ENCODE measurements around the gene LRRFIP1.
A peak's percentile ranks its signal among the peaks of the same experiment; 100 is the strongest.
"Not testable (repeated sequence)": the region's sequence is repeated elsewhere in the genome, so short reads cannot be mapped to it uniquely, and the experiment has no call there.

Gene LRRFIP1

DNA sequence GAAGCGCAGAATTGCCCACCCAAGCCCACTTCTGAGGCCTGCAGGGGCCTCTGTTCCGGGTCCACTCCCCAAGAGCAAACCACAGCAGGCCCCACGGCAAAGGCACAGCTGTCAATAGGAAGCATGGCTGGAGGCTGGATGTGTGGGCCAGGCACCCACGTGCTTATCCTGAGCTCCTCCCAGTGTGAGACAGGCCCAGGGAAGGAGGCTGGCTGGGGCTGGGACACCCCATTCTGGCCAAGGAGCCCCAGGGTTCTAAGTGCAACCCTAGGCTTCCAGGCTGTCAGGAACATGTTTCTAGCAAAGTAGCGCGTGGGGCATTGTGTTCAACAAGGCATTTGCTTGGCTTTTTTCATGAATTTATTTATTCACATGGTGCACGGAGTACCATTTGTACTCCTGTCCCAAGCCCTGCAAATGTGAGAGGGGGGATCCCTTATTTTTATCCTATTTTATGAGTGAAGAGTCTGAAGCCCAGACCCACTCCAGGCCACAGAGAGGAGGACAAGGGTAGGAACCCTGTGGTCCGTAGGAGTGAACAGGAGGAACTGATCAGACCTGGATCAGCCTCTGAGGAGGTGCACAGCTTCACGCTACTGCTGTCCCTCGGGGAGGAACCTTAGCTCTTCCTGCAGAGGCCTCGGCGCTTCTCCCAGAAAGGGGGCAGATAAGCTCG lies 30.7 kb upstream of the LRRFIP1 start:
- DNase-seq (ENCODE audit: low read depth in 2 of 2), result no peak

DNA sequence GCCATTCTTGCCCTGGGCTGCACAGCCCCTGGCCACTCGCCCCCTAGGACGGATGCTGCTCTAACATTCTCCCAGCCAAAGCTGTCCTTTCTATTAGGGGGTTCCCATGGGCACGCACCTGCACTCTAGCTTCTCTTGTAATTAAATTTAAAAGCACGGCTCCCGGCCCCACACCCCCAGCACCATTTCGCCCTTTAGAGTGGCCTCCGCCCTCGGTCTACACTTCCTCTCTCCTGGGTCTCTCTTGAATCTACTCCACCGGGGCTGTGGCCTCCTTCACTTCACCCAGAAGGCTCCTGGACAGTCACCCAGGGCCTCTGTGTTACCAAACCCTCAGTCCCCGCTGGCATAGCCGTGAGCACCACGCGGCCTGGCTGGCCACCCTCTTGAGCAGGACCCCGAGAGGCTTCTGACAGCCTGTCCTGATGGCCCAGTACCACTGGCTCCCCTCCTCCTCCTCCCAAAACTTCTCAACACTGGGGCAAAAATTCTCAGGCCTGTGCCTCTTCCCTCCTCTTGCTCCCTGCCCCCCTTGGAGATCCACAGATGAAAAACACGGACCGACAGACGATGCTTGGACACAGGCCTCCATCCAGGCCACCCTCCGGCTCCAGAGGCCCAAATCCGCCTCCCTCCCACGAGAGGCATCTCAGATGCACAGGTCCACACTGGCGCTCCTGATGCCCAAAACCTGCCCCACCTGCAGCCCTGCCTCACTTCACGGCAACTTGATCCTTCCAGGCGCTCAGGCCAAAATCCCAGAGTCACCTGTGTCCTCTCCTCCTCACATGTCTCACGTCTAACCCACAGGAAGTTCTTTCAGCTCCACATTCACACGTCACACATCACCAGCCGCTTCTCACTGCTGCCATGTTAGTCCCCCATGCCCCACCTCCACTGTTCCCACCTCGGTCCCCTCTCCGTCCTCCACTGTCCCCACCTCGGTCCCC lies 29.9 kb upstream of the LRRFIP1 start:
- DNase-seq (ENCODE audit: low read depth in 2 of 2), result no peak

DNA sequence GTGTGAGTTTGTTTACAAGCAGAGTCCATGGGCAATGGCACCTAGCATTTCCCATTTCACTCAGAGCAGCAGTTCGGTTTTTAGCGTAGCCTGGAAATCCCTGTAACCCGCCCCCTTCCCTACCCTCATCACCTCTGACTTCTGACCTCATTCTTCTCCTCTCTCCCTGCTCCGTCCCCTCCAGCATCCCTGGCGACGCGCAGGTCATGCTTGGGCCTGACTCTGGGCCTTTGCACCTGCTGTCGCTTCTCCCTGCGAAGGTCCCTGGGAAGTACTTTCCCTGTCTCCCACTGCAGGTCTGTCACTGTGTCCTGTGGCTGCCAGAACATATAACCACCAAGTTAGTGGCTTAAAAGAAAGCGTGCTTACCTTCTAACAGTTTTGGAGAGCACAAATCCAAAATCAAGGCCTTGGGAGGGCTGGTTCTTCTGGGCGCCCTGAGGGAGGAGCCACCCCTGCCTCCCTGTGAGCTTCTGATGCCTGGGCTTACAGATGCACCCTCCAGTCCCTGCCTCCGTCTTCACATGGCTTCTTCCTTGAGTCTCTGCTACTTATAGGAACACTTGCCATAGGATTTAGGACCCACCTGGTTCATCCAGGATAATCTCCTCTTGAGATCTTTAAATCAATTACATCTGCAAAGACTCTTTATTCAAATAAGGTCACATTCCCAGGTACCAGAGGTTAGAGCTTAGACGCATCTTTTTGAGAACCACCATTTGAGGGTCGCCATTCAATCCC lies 28.7 kb upstream of the LRRFIP1 start:
- no peak for DNase-seq (ENCODE audit: low read depth in 2 of 2)

DNA sequence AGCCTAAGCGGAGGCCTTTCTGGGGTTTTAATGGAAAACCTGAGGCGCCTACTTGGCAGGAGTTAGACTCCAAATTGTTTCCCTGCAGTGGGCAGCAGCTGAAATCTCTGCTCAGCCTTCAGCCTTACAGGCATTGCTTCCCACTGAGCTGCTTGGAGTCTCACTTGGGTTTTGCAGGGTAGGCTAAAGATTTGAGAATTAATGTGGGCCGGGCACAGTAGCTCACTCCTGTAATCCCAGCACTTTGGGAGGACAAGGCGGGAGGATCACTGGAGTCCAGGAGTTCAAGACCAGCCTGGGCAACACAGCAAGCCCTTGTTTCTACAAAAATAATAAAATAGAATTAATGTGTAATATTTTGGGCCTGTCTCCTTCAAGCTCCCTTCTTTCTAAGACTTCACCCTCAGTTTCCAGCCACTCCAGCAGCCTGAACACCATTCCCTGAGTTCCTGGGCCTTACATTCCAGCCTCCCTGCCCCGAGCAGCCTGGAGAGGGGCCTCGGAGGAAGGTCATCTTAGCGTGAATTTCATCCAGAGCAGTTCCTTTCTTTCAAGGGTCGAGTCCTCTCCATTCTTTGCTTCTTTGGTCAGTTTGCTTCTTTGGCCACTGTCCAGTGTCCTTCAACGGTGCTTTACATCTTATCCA lies 27.8 kb upstream of the LRRFIP1 start:
- no peak for DNase-seq (ENCODE audit: low read depth in 2 of 2)

DNA sequence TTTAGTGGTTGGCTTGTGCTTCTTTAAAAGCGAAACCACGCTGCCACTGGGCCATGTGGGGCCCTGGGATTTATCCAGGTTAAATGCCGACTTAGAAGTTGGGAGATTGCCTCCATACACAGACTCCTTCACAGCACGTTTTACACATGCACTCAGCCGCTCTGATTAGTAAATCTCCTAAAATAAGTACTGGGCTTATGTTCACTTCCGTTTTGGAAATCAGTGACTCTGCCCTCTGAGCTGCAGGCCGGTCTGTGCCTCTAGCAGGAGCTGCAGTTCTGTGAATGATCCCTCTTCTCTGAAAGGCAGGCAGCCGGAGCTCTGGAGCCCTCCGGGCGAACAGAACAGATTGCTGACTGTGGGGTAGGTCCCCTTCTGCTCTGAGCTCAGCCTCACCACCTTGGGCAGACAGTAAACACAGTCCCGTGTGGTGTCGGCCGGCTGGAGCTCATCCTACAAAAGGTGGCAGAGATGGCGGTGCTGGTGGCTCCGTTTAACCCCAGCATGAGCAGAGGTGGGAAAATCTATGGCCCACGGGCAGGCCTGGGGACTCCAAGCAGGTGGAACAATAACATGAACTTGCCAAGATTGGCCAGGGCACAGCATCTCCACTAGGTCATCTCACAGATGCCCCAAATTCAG lies 27.1 kb upstream of the LRRFIP1 start:
- no peak for DNase-seq (ENCODE audit: low read depth in 2 of 2)

DNA sequence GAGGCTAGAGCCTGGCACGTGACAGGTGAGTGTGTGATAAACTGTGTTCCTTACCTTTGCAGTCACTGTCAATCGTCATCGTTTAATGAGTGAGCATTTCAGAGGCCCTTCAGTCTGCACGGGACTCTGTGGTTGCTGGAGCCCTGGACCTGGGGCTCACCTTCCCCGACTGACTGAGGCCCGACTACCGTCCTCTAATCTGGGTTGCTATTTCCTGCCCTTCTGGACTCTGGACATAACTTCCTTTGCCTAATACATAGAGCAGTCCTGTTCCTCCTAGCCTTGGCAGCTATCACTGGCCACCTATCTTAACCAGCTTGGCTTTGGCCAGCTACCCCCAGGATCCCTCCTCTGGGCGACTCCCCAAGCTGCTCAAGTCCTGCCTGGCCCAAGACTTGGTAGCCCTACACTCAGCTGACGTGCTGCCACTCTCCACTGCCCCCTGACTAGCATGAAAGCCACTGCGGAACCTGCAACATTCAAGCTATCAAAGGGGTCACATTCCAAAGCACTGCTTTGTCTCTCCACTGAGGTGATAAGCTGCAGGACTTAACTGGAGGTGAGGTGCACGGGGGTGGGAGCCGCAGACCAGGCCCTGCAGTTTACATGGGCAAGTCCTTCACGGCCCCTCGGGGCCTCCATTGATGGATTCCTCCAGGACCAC lies 25.8 kb upstream of the LRRFIP1 start:
- DNase-seq (ENCODE audit: low read depth in 2 of 2), result no peak

DNA sequence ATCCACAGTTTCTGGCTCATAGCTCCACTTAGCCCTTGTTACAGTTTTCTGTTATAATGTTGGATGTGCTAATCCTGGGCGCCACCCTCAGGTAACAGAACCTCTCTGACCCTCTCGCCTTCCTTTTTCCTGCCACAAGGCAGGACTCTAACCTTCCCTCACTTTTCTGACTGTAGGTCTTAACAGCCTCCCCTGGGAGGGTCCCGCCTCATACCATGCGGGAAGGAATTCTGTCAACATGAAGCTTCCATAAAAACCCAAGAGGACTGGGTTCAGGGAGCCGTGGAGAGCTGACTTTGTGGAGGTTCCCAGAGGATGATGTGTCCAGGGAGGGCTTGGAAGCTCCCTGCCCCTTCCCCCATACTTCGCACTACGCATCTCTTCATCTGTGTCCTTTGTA lies 25.0 kb upstream of the LRRFIP1 start:
- DNase-seq (ENCODE audit: low read depth in 2 of 2), result no peak

DNA sequence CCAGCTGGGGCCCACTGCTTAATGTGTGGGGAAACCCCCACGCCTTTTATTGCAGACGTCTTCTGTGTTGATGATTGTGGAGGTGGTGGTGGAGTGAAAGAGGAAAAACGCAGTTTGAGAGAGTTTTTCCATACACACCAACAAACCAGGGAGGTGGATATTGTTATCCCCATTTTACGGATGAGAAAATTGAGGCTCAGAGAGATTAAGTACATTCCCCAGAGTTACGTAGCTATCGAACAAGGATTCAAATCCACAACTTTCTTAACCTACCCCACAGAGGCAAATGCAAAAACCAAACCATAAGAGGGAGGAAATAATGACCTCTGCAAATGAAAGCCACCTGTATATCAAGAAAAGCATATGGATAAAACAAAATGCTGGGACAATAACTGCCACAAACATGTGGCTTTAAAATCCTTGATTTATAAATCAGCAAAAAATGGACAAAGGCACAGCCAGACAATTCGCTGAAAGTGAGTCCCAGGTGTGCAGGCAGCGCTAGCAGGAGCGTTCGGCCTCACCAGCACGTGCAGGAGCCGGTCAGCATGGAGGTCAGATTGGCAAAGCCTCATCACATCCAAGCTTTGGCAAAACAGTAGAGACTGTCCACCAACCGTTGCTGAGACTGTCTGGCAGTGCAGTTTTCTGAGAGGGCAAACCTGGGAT lies 24.2 kb upstream of the LRRFIP1 start:
- no peak for DNase-seq (ENCODE audit: low read depth in 2 of 2)

DNA sequence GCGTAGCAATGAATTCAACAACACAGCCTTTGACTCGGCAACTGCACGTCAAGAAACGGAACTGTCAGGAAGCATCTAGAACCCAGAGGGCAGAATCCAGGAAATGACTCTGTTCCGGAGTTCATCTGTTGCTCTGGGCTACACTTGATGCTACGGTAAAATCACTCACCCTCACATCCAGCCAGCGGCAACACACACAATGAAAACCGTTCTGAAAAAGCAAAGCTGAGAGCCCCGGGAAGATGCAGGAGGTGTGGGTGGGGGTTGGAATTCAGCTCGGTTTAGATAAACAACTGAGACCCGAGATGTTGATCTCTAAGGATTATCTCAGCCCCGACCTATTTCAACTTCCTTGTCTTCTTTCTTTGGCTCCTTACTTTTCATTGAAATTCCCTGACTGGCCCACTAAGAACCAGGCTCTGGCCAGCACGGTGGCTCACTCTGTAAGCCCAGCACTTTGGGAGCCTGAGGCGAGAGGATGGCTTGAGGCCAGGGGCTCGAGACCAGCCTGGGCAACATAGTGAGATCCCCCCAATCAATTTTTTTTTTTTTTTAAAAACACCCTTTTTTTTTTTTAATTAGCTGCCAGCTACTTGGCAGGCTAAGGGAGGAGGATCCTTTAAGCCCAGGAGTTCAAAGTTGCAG lies 23.5 kb upstream of the LRRFIP1 start:
- peak in 1 of 2 donors; percentile 9 for DNase-seq (ENCODE audit: low read depth in 2 of 2)

DNA sequence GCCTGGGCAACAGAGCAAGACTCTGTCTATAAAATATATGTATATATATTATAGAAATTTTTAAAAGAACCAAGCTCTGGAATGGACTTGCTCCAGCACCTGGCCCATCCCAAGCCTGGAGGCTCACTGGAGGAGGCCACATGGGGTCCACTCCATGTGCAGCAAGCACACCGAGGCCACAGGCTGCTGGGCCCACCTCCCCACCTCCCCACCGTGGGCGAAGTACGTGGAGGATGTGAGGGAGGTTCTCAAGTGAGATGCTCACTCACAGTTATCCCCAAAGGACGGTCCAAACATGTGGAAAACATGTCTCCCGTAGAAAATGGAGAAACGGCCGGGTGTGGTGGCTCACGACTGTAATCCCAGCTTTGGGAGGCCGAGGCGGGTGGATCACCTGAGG lies 23.0 kb upstream of the LRRFIP1 start:
- DNase-seq (ENCODE audit: low read depth in 2 of 2), result no peak

DNA sequence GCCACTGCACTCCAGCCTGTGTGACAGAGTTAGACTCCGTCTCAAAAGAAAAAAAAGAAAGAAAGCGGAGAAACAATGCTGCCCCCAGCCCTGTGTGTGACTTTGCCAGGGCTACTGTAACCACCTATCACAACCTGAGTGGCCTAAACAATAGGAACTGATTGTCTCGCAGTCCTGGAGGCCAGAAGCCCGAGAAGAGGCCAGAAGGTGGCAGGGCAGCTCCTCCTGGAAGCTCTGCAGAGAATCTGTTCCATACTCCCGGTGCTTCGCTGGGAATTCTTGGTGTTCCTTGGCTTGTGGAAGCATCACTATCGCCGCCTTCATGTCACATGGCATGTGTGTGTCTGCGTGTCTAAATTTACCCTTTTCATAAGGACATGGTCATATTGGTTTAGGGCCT lies 22.4 kb upstream of the LRRFIP1 start:
- DNase-seq (ENCODE audit: low read depth in 2 of 2), result no peak

DNA sequence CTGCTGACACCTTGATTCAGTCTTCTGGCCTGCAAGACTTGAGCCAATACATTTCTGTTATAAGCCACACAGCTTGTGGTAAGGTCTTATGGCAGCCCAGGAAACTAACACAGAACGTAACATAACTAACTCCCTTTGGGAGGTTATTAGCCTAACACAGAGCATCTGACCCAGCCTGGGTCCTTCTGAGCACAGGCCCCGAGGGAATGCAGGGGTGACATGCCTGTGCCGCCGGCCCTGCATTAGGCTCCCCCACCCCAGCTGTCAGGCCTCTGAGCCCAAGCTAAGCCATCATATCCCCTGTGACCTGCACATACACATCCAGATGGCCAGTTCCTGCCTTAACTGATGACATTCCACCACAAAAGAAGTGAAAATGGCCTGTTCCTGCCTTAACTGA lies 20.9 kb upstream of the LRRFIP1 start:
- DNase-seq (ENCODE audit: low read depth in 2 of 2), result not testable (repeated sequence)

DNA sequence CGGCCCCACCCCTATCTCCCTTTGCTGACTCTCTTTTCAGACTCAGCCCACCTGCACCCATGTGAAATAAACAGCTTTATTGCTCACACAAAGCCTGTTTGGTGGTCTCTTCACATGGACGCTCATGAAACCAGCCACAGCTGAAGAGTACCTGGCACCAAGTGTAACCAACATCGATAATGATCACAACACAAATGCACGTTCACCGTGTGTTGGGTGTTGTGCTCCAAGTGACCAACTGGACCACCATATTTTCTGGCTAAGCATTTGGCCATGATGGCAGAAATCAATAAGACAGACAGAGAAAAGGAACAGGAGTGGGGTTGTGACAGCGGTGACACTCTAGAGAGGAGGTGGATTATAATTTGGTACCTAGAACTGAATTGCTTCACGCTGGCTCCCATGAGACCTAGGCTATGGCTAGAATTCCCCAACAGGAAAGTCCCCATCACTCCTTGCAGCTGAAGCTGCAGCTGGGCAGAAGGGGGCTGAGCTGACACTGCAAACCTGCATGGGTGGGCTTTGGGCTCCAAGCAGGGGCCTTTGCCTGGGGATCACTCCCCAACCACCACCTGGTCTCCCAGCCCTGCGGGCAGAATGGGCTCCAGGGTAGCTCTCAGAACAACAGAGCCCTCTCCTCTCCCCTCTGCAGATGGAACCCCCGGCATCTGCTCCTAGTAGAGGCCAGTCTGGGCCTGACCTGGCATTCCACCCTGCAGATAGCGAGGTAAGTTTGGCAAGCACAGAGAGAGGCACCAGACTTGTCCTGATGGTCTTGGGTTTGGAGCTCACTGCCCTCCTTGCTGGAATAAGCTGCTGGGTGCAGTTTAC lies 14.6 kb upstream of the LRRFIP1 start:
- no peak for DNase-seq (ENCODE audit: low read depth in 2 of 2)

DNA sequence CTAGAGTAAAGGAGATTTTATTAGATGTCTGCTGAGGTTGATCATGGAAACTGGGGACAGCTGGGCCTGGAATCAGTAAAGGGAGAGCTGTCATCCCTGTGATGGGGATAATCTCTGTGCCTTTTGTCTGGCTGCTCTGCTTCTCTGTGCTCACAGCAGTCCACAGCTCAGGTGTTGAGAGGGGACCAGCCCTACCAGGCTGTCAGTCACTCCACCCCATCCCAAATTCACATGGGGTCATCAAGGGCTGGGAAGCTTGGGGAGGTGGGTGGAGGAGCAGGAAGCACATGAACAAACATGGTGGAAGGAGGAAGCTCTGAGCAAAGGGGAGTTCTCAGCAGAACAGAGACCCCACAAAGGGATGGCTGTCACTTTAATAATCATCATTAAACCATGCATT lies 13.7 kb upstream of the LRRFIP1 start:
- no peak for DNase-seq (ENCODE audit: low read depth in 2 of 2)

DNA sequence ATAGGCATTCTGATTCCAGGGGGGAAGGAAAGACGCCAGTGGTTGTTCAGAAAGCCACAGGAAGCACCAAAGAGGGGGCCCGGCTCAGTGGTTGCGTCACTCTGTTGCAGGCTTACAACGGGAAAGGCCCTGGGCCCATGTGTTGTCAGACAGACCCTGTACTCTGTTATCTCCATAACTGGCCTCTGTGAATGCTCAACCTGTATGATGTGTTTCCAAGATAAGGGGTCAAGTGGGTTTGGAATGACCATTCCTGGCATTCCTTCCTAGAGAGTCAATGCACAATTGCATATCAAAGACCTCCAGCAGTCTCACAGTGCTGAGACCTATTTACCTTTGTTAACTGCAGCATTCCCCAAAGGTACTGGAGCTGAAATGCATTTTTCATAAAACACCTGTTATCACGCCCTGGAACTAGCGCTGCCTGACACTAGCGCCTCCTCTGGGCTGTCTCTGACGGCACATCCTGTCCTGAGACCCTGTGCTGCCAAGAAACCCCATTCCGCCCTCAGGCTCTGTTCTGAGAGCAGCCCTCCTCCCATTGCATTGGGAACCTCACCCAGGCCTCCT lies 13.2 kb upstream of the LRRFIP1 start:
- DNase-seq (ENCODE audit: low read depth in 2 of 2), result no peak

DNA sequence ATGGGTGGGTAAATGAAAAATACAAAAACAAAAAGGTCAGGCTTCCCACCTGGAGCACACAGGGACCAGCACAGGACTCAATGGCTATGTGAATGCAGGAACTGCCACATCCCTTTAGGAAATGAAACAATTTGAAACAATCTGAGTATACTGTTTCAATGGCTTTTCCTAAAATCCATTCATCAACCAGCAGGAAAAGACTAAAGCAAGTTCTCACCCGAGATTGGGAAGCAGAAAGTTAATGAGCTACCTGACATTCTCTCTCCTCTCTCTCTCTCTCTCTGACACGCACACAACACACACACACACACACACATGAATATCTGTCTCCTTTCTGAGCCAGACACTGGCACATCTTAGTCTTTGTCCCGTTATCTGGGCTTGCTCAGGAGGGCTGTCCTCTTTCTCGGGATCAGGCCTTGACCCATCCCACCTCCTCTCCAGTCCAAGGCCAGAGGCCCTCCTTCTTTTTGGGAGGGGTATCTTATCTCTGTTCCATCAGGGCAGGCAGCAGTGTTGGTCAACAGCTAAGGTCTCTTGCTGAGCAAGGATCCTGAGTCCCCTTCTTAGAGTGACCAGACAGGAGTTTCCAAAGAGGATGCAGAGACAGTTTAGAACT lies 11.6 kb upstream of the LRRFIP1 start:
- no peak for DNase-seq (ENCODE audit: low read depth in 2 of 2)

DNA sequence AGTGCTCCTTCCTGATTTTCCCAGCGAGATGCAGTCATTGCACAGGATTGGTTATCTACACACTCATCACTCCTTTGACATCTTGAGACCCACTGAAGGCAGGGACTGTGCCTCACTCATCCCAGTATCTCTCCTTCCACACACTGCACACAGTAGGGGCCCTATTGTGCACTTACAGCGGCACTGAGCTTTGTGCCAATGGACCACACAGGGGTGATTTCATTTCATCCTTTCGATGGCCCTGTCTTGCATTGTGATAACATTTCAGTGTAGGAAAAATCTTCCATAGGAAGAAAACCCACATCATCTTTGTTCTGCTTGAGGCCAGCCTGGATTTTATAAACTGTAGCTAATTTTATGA lies 11.0 kb upstream of the LRRFIP1 start:
- no peak for DNase-seq (ENCODE audit: low read depth in 2 of 2)

All from activated CD4-positive, alpha-beta T cell treated with anti-CD3 and anti-CD28 coated beads for 24 hours (primary cell).